Testis (tissue), 2 donors: ENCODE results near the gene VN1R5.

Source experiments
- POLR2A ChIP-seq: fragments of 450-650 bp; IDR thresholded peaks from one replicate; pipeline ENCODE4 v1.6.1; 2017; ENCODE audit warnings: antibody characterized with exemption, mild to moderate bottlenecking, moderate library complexity
- TF ChIP-seq, protein P1 (sequence below), 3 experiments: fragments of 450-650 bp in 2 of 3; fragments of 200-600 bp in 1 of 3; sonication (generic) in 1 of 3; IDR thresholded peaks; one replicate each; pipeline ENCODE4 v1.5.1; 2016 to 2019; ENCODE audit warnings: antibody characterized with exemption in 3 of 3, mild to moderate bottlenecking in 2 of 3, moderate library complexity in 1 of 3

DNA sequence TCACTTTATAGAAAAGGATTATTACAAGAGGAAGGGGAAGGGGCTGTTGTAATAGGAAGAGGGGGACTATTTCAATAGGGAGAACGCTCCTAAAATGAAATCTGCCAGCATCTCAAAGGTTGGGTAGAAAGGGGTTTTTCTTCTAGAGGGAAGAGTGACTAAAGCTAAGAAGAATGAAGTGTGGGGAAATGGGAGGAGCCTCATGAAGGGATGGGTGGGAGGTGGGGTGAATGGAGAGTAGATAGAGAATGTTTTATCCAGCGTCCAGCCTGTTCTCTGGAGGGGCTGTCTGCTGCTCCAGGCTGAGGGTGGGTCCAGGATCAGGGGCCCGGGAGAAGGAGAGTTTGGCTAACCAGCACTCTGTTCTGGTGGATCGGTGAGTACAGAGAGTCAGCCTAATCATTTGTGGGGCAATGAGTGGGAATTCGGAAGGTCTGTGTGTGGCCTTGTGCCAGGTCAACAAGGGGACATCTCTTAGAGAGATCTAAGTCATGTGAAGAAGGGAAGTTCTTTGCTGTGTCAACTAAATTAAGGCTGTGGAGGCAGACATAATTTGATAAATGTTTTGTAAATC is 25.2 kb downstream of the VN1R5 start:
- TF ChIP-seq, protein P1, sequence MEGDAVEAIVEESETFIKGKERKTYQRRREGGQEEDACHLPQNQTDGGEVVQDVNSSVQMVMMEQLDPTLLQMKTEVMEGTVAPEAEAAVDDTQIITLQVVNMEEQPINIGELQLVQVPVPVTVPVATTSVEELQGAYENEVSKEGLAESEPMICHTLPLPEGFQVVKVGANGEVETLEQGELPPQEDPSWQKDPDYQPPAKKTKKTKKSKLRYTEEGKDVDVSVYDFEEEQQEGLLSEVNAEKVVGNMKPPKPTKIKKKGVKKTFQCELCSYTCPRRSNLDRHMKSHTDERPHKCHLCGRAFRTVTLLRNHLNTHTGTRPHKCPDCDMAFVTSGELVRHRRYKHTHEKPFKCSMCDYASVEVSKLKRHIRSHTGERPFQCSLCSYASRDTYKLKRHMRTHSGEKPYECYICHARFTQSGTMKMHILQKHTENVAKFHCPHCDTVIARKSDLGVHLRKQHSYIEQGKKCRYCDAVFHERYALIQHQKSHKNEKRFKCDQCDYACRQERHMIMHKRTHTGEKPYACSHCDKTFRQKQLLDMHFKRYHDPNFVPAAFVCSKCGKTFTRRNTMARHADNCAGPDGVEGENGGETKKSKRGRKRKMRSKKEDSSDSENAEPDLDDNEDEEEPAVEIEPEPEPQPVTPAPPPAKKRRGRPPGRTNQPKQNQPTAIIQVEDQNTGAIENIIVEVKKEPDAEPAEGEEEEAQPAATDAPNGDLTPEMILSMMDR (IDR thresholded peaks at IDR 0.05) = no peak
- TF ChIP-seq POLR2A = no peak
